GM19351 (cell line): ENCODE results near the gene CAB39L.

Experiments used
- ATAC-seq: cut with Tn5 transposase; IDR thresholded peaks from one replicate; pipeline ENCODE4 v1.9.1; 2021; ENCODE audit warnings: mild to moderate bottlenecking, moderate library complexity; ENCODE audit not compliant: unreplicated experiment

CAB39L gene

DNA sequence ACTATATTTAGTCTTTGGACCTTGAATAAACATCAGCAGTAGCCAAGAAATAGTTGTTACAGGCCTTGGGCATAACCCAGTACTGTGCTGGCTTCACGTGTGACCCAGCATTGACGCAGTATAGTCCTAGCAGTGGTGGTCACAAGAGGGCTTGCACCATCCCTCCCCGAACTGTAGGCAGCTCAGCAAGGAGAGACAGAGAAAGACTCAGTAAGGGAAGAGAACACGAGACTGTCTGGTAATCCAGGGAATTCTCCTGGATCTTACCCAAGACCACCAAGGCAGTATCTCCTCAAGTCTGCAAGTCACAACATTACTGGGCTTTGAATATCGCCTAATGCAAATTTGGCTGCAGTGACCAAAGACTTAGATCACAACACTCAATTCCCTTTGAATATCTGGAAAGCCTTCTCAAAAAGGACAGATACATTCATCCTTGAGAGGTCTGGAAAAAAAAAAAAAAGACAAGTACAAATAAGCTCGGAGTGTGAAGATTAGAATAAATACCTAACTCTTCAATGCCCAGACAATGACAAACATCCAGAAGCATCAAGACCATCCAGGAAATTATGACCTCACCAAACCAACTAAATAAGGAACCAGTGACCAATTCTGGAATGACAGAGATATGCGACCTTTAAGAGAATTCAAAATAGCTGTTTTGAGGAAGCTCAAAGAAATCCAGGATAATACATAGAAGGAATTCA lies 39.7 kb downstream of the CAB39L start:
- no peak for ATAC-seq

DNA sequence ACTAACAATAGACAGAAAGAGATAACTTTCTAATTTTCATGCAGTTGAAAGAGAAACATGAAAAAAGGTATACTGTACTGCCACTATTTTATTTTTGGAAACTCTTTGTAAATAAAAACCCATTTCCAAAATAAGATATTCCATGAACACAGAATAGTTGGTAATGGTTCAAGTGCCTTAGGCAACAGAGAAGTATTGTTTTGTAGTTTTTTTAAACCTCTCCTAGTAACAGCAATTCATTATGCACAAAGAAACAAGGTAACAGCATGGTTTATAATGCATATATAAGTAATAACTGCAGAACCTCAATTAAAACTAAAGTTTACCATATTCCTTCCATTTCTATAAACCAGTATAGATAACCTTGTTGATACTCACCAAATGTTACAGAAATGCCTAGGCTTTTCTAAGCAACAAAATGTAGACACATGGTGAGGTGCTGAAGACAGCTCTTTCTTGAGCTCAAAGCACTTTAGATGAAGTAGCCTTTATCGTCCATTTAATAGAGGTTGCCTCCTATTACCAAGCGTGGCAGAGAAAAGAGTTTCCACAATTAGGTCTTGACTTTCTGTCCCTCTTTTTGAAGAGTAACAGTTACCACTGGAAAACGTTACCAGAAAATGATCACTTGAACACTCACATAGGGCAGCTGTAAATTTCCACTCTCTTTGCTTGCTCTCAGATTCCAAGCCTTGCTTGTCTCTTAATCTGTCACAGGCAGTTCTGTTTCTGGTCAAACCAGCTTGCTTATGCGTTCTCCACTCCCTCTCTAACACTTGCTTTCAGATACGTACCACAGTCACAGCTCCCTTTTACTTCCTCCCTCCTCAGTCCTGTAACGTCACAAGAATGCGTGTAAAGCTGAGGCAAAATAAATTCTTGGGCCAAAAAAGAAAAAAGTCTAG lies 42.9 kb downstream of the CAB39L start:
- ATAC-seq = peak; percentile 69

DNA sequence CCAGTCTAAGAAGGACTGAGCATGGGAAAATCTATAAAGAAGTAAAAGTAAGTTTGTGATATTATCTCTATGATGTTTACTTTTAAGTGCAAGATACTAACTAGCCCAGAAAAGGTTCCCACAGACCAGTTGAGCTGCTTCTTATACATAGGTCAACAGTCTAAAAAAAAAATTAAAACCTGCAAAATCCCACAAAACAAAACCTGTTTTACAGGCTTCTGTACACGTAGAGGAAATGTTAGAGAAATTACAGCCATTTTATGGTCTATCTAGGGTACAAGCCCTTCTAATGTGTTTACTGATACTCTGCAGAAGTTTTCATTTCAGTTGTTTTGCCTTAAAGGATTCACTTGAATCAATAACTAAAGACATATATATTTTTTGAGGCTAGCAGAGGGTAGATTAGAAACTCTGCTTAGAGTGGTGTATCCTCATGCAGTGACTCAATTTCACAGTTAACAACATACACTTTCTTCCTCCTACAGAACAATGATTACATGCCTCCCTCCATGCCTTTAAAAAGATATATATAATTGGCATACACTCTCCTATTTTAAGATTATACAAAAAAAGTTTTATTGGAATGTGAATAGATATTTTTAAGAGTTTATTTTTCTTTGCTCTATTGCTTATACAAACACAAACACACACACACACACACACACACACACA lies 43.9 kb downstream of the CAB39L start:
- no peak for ATAC-seq

DNA sequence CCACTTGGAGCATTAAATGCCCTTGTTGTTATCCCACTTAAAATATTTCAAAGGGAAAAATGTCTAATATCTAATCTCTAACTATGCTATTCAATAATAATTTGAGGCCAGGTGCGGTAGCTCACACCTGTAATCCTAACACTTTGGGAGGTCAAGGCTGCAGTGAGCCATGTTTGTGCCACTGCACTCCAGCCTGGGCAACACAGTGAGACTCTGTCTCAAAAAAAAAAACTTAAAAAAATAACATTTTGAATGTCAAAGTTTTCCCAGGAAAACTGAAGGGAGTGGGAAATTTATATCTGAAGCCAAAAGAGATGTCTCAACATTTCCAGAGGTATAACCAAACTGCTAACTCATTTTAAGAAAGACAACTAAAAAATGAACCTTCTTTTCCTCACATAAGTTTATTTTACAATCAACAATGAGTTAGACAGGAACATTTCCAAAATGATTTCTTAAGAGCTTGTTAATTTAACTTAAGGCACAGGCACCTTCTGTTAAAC lies 47.9 kb downstream of the CAB39L start:
- ATAC-seq = no peak

DNA sequence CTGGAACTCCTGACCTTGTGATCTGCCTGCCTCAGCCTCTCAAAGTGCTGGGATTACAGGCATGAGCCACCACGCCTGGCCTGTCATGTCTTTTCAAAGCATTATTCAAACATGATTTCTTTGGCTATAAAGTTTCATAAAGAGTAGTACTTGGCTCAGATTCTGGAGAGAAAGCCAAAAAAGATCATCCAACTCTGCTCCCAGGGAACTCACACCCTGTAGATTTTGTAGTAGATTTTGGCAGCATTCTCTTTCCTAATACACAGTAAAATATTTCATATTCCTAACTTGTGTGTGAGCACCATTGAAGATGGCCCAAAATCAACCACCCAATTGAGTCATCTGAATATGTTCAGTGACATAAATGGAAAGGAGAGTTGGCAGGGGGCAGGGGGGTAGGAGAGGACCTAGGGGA lies 48.4 kb downstream of the CAB39L start:
- ATAC-seq = no peak

DNA sequence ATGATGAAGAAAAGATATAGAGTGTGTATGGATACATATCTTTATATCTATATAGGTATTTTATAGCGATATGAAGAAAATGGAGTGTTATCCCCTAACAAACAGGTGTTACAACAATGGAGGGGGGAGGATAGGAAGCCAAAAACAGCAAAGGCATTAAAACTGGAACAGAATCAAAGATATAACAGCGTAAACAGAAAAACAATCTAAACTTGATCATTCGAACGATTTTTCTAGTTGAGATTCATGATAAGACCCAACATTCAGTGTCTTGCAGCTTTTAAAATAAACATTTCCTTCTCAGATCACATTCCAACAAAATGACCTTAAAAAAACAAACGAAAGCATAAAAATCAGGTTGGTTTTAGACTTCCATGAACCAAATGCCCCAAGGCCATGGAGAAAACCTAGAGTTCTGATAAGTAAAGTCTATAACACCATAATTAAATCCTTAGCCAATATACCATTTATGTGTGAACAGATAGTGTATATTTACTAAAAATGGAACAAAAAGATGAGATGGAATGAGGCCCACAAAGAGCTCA lies 55.7 kb downstream of the CAB39L start:
- ATAC-seq = no peak

DNA sequence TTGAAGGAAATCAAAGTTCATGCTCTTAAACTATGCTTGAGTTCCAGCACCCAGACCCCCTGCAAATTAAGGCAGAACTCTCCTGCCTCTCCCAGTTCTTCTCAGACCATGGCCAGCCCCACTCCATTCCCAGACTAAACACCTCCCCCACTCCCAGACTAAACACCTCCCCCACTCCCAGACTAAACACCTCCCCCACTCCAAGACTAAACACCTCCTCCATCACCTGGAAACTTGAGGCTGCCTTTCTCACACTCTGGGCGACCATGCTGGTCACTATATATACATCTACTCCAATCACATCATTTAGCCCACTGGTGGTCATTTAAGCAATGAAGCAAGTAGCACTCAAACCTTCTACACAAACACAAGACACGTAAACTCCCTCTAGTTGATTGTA lies 57.2 kb downstream of the CAB39L start:
- no peak for ATAC-seq

DNA sequence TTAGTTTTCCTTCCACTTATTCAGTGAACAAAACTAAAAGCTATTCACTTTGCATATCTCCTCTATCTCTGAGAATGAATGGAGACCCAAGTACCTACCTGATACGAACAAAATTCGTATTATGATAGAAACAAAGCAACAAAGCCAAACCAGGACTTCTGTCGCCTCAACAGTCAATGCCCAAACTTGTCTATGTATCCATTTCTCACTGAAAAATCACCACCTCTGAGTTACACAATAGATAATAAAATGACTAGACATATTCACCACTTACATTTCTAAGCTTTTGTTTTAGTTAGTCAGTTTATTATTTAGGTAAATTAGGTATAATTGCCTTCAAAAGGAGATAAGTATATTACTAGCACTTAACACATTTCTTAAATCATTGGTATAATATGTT lies 67.7 kb downstream of the CAB39L start:
- ATAC-seq = no peak

DNA sequence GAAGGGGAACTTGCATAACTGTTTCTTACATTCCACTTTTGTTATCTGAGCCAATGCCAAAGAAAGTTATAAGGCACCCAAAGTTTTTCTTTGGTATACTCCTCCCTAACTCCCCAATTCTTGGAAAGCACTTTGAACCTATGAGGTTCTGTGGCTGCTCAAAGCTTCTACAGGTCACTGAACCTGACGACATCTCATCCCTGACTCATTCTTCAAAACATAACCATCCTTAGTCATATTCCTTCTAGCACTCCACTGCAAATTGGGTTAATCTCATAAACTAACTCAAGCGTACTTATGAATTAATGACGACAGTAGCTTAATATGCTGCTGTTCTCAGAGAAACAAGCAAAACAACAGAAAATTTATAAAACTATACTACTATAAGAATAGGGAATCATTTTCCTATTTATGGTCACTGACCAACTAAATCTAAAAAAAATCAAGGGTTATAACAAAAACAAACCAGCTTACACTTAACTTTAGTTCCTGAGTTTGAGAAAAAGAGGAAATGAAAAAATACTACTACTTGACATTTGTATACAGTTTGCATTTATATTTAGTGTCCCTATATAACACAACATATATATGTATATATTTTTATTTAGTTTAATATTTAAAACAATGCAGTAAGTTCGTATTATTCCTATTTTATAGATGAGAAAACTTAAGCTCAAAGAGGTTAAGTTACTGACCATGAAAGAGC lies 69.1 kb downstream of the CAB39L start:
- ATAC-seq = no peak

DNA sequence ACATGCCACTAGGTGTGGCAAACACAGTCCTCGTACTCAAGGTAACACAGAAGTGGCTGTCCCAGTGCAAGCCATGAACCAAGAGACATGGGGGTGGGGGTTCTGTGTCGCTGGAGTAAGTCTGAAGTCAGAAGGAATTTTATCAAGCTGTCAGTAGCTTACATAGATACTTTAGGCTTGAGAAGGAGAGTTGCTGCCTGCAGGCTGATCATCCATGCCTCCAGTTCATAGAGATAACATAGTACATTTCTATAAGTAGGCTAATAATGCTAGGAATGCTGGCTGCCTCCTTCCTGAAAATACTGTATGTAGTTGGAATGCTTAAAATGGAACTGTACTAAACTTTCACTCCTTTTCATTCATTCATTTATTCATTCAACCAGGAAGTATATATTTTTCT lies 70.1 kb downstream of the CAB39L start:
- ATAC-seq = no peak

DNA sequence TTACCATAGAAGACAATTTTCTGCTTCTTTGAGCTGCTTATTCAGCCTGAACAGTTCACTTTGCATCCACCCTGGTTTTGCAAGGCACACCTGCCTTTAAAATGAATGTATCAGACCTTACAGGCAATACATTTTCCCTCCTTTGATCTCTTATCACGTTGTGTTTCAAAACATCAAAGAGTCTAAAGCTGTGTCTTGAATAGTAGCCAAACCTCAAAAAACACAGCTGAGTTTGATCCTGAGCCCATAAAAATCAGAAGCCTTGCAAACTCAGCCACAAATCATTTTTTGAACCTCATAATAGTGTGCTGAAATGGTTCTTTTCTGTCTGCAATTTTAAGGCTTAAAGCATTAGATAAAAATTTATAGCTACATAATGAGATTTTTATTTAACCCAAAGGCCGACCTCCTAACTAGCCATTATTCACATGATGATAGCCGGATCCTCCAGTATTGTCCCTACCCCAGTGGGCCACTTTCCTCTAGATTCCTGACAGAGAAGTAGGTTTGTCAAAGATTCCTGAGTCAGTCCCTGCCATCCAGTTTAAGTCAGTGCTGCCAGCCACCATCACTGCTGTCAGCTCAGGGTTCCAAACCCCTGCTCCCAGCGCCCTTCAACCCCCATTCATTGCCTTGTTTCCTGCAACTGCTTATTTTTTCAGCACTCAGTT lies 71.8 kb downstream of the CAB39L start:
- ATAC-seq = no peak

DNA sequence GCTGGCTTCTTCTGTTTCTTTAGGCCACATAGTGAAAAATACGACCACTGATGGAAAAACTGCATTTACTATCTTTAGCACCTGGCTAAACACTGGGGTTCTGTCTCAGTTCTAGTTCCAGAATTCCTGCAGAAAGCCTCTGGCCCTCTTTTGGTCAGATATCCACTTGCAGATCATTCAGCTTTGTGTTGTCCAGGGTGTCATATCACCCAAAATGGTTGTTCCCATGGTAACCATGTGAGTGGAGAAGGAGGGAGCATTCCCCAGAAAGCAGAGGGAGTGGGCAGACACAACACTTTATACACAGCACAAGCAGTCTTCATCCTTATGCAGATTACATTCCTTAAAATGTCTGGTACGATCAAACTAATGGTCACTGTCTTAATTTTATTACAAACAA lies 73.5 kb downstream of the CAB39L start:
- ATAC-seq = no peak

DNA sequence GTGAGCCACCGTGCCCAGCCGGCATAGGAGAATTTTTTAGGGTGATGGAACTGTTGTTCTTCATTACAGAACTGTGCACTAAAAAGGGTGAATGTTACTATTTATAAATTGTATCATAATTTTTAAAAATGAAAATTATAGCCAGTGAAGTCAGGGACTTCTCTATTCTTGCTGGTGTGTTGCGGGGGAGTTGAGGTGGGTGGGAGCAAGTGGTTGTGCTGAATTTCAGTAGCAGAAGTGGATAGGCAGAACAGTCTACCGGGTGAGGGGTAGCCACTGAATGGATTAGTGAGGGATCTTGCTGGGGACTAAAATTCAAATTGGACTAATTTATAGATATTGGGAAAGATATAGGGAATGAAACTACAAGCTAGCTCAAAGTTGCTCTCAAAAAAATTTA lies 74.0 kb downstream of the CAB39L start:
- no peak for ATAC-seq

DNA sequence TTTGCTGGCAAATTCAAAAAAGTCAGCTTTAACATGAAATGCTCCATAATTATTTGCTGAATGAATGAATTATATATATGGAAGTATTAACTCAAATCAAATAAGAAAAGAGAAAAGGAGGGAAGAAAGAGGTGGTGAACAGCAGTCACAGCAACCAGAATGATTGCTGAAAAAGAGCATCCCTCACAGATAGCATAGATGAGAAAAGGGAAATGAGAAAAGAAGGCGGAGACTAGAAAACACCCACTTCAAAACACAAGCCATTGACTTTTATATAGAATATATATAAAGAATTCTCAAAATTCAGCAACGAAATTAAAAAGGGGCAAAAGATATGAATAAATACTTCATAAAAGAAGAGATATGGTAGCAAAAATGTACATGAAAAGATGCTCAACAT lies 75.2 kb downstream of the CAB39L start:
- ATAC-seq = no peak

DNA sequence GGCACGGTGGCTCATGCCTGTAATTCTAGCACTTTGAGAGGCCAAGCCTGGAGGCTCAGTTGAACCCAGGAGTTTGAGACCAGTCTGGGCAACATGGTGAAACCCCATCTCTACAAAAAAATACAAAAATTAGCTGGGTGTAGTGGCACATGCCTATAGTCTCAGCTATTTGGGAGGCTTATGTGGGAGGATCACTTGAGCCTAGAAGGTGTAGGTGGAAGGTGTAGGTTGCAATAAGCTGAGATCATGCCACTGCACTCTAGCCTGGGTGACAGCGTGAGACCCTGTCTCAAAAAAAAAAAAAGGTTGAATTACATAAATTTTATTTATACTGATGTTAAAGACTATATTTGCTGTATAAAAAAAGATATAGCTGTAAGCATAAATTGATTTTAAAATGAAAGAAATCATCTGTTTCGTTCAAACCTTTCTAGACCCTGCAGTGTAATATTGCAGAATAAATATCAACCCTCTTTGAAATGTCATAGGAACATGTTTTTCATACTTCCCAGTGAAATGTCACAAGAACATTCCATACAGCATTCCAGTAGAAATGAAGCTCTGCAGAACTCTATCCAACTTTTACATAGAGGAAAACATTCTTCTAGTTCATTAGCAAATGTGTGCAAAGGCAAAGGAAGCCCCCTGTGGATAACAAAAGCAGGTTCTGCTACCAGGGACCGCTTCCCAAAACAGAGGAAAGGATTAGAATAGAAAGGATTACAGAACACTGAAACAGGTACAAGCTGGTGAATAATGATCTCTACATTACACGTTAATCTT lies 76.0 kb downstream of the CAB39L start:
- no peak for ATAC-seq

DNA sequence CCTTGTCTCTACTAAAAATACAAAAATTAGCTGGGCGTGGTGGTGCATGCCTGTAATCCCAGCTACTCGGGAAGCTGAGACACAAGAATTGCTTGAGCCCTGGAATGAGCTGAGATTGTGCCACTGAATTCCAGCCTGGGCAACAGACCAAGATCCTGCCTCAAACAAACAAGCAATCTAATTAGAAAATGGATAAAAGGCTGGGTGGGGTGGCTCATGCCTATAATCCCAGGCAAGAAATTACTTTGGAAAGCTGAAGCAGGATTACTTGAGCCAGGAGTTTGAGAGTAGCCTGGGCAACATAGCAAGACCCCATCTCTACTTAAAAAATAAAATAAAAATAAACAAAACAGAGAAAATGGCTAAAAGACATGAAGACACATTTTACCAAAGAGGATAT lies 77.0 kb downstream of the CAB39L start:
- ATAC-seq = no peak

DNA sequence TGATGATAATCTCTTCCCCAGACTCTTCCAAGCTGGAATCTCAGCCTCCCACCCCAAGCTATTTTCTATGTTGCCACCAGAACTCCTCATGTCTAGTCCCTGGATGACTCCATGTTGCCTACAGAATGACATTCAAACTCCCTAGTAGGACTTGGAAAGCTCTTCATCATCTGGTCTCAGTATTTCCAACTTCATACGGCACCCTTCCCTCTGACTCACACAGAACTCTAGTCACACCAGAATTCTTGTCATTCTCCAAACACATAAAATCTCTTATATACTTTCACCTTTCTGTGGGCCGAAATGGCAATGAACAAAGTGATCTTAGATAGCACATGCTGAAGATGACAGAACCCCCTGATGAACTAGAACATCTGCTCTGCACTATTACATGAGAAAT lies 86.2 kb downstream of the CAB39L start:
- ATAC-seq = no peak

DNA sequence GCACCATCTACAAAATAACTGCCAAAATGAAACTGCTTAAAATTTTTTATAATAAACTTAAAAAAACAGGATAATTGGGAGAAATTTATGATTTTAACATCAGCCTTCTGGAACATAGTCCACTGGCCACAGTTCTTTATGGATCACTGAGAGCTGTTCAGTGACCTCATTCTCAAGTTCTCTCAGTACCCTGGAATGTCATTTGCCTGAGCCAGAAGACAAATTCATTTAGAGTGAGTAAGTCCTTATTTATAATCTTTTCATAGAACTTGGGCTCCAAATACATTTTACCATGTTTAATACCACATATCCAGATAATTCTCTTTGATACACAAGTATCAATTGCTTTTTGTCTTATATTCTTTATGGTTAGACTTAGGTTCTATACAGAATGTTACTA lies 87.6 kb downstream of the CAB39L start:
- ATAC-seq = no peak

DNA sequence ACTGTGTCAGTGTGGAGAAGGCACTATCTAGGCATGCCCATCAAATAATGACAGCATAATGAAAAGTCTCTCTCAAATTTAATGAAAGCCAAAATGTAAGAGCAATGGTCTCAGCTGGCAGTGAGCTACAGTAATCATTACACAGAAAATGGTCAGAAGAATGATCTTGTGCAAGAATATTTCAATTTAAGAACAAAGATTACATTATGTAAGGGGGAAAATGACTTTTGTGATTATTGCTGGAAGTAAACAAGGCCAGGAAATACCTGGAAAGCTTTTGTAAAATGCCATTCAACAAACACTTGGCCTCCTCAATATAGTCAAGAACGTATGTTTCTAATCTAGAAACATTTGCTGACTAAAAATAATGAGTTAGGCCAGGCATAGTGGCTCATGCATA lies 89.1 kb downstream of the CAB39L start:
- ATAC-seq = no peak
